Fibroblast of skin of right biceps (primary cell): ENCODE results near the gene WDR93.

ENCODE experiments used
- DNase-seq: peaks from one replicate; pipeline ENCODE4 v3.0.0-alpha.2; 2013

The WDR93 gene

DNA sequence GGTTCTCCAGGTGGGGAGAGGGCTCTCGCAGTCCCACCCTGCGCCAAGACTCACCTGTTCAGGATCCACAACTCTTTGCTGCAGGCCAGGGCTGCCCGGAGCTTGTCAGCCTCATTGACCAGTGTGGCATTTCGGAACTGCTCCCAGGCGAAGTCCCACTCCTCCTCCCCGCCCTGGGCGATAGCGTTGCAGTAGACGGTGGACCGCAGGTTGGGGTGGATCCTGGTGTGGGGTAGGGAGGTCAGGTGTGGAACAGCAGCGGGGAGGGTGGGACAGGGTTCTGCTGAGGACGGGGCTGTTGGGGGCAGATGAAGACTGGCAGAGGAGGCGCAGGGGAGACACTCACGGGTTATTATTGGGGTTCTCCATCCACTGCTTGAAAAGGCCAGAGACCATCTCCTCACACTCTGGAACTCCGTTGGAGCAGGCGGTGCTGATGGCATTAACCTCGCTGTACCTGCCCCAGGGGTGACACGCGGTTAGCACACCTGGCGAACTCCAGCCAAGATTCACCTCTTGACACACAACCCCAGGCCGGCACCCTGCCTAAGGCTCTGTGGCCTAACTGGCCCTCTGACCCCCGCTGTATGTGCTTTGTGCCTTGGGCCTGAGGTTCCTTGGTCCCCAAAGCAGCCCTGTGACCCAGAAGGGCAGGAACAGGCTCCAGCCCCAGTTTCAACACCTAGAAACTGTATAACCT lies 101.6 kb downstream of the WDR93 start:
- no peak for DNase-seq
